PC-9 (cell line): ENCODE measurements around the gene TMEM108.

Experiments used
- EZH2 ChIP-seq: fragments of 200-600 bp; sonication (generic); IDR thresholded peaks from 2 replicates; pipeline ENCODE4 v1.8.0; 2017; ENCODE audit warnings: antibody characterized with exemption, low read depth
- TF ChIP-seq, protein P1 (sequence below): fragments of 200-600 bp; sonication (generic); conservative IDR thresholded peaks from 2 replicates; pipeline ENCODE4 v1.6.1; 2017; ENCODE audit warnings: mixed run types, antibody characterized with exemption, mild to moderate bottlenecking, moderate library complexity

DNA sequence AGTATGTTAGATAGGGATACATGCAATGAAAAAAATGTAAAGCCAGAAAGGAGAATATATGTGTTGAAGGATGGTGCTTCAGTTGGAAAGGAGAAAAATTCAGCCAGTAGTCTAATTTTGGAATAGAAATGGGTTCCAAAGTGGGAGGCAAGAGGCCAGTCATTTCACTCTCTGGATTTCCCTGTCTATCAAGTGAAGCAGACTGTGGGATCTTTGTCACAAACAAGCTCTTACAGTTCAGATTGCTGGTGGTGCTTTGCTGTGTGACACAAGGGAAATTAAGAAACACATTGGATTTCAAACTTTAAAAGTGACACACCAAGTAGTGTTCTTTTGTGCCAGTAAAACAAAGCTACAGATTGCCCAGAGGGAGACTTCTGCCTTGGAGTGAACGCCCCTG, 279.7 kb downstream of the TMEM108 start:
- TF ChIP-seq, protein P1, sequence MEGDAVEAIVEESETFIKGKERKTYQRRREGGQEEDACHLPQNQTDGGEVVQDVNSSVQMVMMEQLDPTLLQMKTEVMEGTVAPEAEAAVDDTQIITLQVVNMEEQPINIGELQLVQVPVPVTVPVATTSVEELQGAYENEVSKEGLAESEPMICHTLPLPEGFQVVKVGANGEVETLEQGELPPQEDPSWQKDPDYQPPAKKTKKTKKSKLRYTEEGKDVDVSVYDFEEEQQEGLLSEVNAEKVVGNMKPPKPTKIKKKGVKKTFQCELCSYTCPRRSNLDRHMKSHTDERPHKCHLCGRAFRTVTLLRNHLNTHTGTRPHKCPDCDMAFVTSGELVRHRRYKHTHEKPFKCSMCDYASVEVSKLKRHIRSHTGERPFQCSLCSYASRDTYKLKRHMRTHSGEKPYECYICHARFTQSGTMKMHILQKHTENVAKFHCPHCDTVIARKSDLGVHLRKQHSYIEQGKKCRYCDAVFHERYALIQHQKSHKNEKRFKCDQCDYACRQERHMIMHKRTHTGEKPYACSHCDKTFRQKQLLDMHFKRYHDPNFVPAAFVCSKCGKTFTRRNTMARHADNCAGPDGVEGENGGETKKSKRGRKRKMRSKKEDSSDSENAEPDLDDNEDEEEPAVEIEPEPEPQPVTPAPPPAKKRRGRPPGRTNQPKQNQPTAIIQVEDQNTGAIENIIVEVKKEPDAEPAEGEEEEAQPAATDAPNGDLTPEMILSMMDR, result no peak
- TF ChIP-seq EZH2, result no peak
